Left lung (tissue), 10 donors: ENCODE data around the gene ZNF608. TPM values are rescaled to one million over a fixed set of nuclear protein-coding genes. Genes with fewer than 3 reads are reported as not detected.

Experiments
- ATAC-seq: fragments of 200-7000 bp; cut with Tn5 transposase; one replicate; pipeline ENCODE4 v1.9.1; 2020; ENCODE audit warnings: moderate library complexity
- DNase-seq, 4 donors: peaks; one replicate each; pipeline ENCODE4 v3.0.0-alpha.2; 2013 to 2020
- H3K27ac ChIP-seq, 2 donors: fragments of 200-600 bp; sonication (generic) in 1 of 2; one replicate each; pipeline versions ENCODE4 v1.5.0 to v1.8.0; 2020 to 2021
- H3K27me3 ChIP-seq, 2 donors: fragments of 200-600 bp; sonication (generic) in 1 of 2; one replicate each; pipeline versions ENCODE4 v1.5.0 to v1.8.0; 2020 to 2021
- H3K36me3 ChIP-seq, 2 donors: fragments of 200-600 bp; sonication (generic) in 1 of 2; one replicate each; pipeline versions ENCODE4 v1.5.0 to v1.8.0; 2020 to 2021
- H3K4me1 ChIP-seq, 2 donors: fragments of 200-600 bp; one replicate each; pipeline ENCODE4 v1.8.0; 2021
- H3K4me3 ChIP-seq, 2 donors: fragments of 200-600 bp; sonication (generic) in 1 of 2; one replicate each; pipeline versions ENCODE4 v1.5.0 to v1.8.0; 2020 to 2021; ENCODE audit warnings: mild to moderate bottlenecking in 1 of 2
- H3K9me3 ChIP-seq, 2 donors: fragments of 200-600 bp; sonication (generic) in 1 of 2; one replicate each; pipeline versions ENCODE4 v1.5.0 to v1.8.0; 2020 to 2021
- CTCF ChIP-seq, 2 donors: fragments of 200-600 bp; sonication (generic) in 1 of 2; IDR thresholded peaks; one replicate each; pipeline versions ENCODE4 v1.5.0 to v1.8.0; 2021; ENCODE audit warnings: antibody characterized with exemption in 2 of 2
- intact Hi-C, 2 donors: fragments of 100-400 bp; cut with DNase I; formaldehyde crosslinking; loops; one replicate each; pipeline versions ENCODE4 v1.11.2 to v1.14.2; 2022
- polyA plus RNA-seq, 6 donors: library from polyadenylated mRNA; unstranded; fragments of 120-200 nt; gene quantifications; one replicate each; pipeline ENCODE4 v1.2.1, GENCODE V29; 2013; ENCODE audit not compliant: insufficient read length in 6 of 6
- total RNA-seq, 2 donors: library from RNA; stranded (reverse); fragmentation: NEBNext Ultra II Directional; extraction: Animal tissue kit (Norgen Biotek cat#: 25700); gene quantifications; one replicate each; pipeline ENCODE4 v1.2.1, GENCODE V29; 2021
- donor health status: DM: no; HTN: yes; CAD: no.
- donor health status: DM: no; HTN: no; CAD: no.

Gene ZNF608
- total and polyA plus RNA-seq, 8 donors: 21.9 to 109 (median 96.6) TPM

- no peak for TF ChIP-seq CTCF (IDR thresholded peaks at IDR 0.05)
- no peaks in the 10 kb centered on the region for H3K4me1 ChIP-seq
- no peak overlapping the region for H3K4me3 ChIP-seq
- no peaks in the 10 kb centered on the region for H3K36me3 ChIP-seq
- no peaks in the 10 kb centered on the region for H3K27me3 ChIP-seq
- intact Hi-C loops: no loop called here
- H3K27ac ChIP-seq: no peak overlapping the region
- DNase-seq (no peak), ATAC-seq (no peak)
- no peaks in the 10 kb centered on the region for H3K9me3 ChIP-seq
Measured at GRCh38 chr5:124789104-124789605, 42.7 kb upstream of the ZNF608 start.

- DNase-seq: no peak
- ATAC-seq: no peak
- Histone ChIP-seq H3K4me1 (no peaks in the 10 kb centered on the region), H3K4me3 (no peak overlapping the region), H3K27me3 (no peaks in the 10 kb centered on the region), H3K36me3 (no peaks in the 10 kb centered on the region), H3K9me3 (no peaks in the 10 kb centered on the region), H3K27ac (no peak overlapping the region)
- no peak for TF ChIP-seq CTCF (IDR thresholded peaks at IDR 0.05)
- intact Hi-C loops: no loop called here
Measured at GRCh38 chr5:124783794-124784193, 37.4 kb upstream of the ZNF608 start.

- DNase-seq (no peak), ATAC-seq (no peak)
- Histone ChIP-seq H3K27ac (no peak overlapping the region), H3K4me1 (no peaks in the 10 kb centered on the region), H3K9me3 (no peaks in the 10 kb centered on the region), H3K27me3 (no peaks in the 10 kb centered on the region), H3K4me3 (no peak overlapping the region), H3K36me3 (no peaks in the 10 kb centered on the region)
- intact Hi-C loops: no loop called here
- TF ChIP-seq CTCF (IDR thresholded peaks at IDR 0.05): no peak
Measured at GRCh38 chr5:124783285-124783684, 36.8 kb upstream of the ZNF608 start.

- DNase-seq: no peak
- intact Hi-C loops: no loop called here
- no peak for TF ChIP-seq CTCF (IDR thresholded peaks at IDR 0.05)
- Histone ChIP-seq H3K9me3 (no peaks in the 10 kb centered on the region), H3K36me3 (no peaks in the 10 kb centered on the region), H3K27ac (no peak overlapping the region), H3K27me3 (no peaks in the 10 kb centered on the region), H3K4me1 (no peaks in the 10 kb centered on the region), H3K4me3 (no peak overlapping the region)
- no peak for ATAC-seq
Measured at GRCh38 chr5:124782262-124782661, 35.8 kb upstream of the ZNF608 start.

- no peak for TF ChIP-seq CTCF (IDR thresholded peaks at IDR 0.05)
- intact Hi-C loops: no loop called here
- ATAC-seq: no peak
- no peaks in the 10 kb centered on the region for H3K4me1 ChIP-seq
- H3K9me3 ChIP-seq: no peaks in the 10 kb centered on the region
- no peak for DNase-seq
- no peak overlapping the region for H3K4me3 ChIP-seq
- H3K36me3 ChIP-seq: no peaks in the 10 kb centered on the region
- H3K27ac ChIP-seq: no peak overlapping the region
- H3K27me3 ChIP-seq: no peaks in the 10 kb centered on the region
Measured at GRCh38 chr5:124780011-124780410, 33.6 kb upstream of the ZNF608 start.
